Measurements from ENCODE around the gene CRISPLD2.

Gene CRISPLD2

DNA sequence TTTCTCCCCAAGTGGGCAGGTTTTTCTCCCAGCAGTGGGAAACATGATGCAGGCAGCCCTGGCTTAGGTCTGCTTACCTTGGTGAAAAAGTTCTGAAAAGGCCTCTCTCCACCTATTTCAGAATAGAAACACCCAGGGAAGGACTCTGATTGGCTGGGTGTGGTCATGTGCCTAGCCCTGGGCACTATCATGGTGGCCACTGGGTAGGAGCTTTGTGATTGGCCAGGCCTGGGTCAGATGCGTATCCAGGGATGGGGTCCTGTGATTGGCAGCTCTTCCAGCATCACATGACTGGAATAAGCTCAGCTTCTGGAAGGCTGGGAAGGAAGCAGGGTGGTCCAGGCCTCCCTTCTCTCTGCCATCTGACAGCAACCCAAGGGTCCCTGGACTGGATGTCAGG lies 138.0 kb downstream of the CRISPLD2 start:
- DNase-seq (ENCODE audit: low spot score): no peak

All from HuH-7.5 (cell line).